Measurements from ENCODE around the gene RNF38. TPM values are rescaled to one million over a fixed set of nuclear protein-coding genes. Genes with fewer than 3 reads are reported as not detected.

RNF38 gene
- total RNA-seq, 2 experiments from 2014 or later: 9.0 to 25.5 TPM

Other genes with a start within 250 kb of the RNF38 start
- gene CCIN, start 230.9 kb downstream of the RNF38 start, total RNA-seq (2014; rRNA removed; shearing (Covaris generic)): not detected in 2 replicates
- not detected in 2 replicates for gene CCIN, start 230.9 kb downstream of the RNF38 start, total RNA-seq (2022)
- 150 and 176 TPM in 2 replicates for gene CLTA, start 209.3 kb downstream of the RNF38 start, total RNA-seq (2014; rRNA removed; shearing (Covaris generic))
- gene CLTA, start 209.3 kb downstream of the RNF38 start, total RNA-seq (2022): 161 and 171 TPM in 2 replicates
- 12.9 and 15.5 TPM in 2 replicates for gene GNE, start 141.8 kb downstream of the RNF38 start, total RNA-seq (2014; rRNA removed; shearing (Covaris generic))
- gene GNE, start 141.8 kb downstream of the RNF38 start, total RNA-seq (2022): 27.7 and 28.4 TPM in 2 replicates
- gene MELK, start 172.6 kb upstream of the RNF38 start, total RNA-seq (2014; rRNA removed; shearing (Covaris generic)): 47.9 and 48.9 TPM in 2 replicates
- 58.7 and 63.2 TPM in 2 replicates for gene MELK, start 172.6 kb upstream of the RNF38 start, total RNA-seq (2022)